ENCODE data around the gene NLGN1. TPM values are rescaled to one million over a fixed set of nuclear protein-coding genes. Genes with fewer than 3 reads are reported as not detected.

The NLGN1 gene
- total RNA-seq, 1 experiment from 2014 or later, result 5.2 TPM

- peaks cover 26% of the 10 kb centered on the region for H3K27me3 Mint-ChIP-seq (ENCODE audit: low read depth)
- H4K91ac ChIP-seq (ENCODE audit: insufficient read length, low read depth, low read length), result no peak overlapping the region
- peak overlapping the region; percentile 88 for H3K4me2 ChIP-seq (ENCODE audit: insufficient read depth, insufficient read length, low read length)
- no peak overlapping the region for H3K4ac ChIP-seq (ENCODE audit: low read depth, low read length)
- H2BK15ac ChIP-seq (ENCODE audit: low read depth, low read length), result no peak overlapping the region
- peaks cover 25 to 31% of the 10 kb centered on the region in 2 experiments for H3K4me1 Mint-ChIP-seq
- peaks cover 3% of the 10 kb centered on the region; the same call in 1 of the 2 replicates for H3K79me2 ChIP-seq (ENCODE audit: insufficient read depth, low read length)
- no peak overlapping the region for H2BK120ac ChIP-seq (ENCODE audit: low read depth, low read length, poor library complexity, severe bottlenecking)
- H2BK5ac ChIP-seq (ENCODE audit: insufficient read length, low read length), result no peak overlapping the region
- no peaks in the 10 kb centered on the region for H3K79me1 ChIP-seq (ENCODE audit: insufficient read depth, low read depth, low read length, poor library complexity, severe bottlenecking)
- no peak overlapping the region for H3T11ph ChIP-seq (ENCODE audit: low read length)
- H3K14ac ChIP-seq (ENCODE audit: insufficient read depth, low read length), result no peak overlapping the region
- peaks cover 21% of the 10 kb centered on the region for H3K23me2 ChIP-seq (ENCODE audit: insufficient read length, low read depth, low read length, poor library complexity, severe bottlenecking)
- H3K9me3 Mint-ChIP-seq, result no peaks in the 10 kb centered on the region
- H4K8ac ChIP-seq (replicated peaks; ENCODE audit: insufficient read length, low read depth, low read length), result no peak overlapping the region
- TF ChIP-seq CTCF (conservative IDR thresholded peaks at IDR 0.05), result no peak
- H3K4me1 ChIP-seq (ENCODE audit: insufficient read depth, low read length), result no peaks in the 10 kb centered on the region
- H4K5ac ChIP-seq (ENCODE audit: insufficient read length, low read depth, low read length), result no peak overlapping the region
- H2AK5ac ChIP-seq (ENCODE audit: insufficient read length, low read length), result no peak overlapping the region
- H2AFZ ChIP-seq (ENCODE audit: low read length), result no peak overlapping the region
- H3K18ac ChIP-seq (ENCODE audit: insufficient read length, low read depth, low read length), result no peak overlapping the region
- WGBS (ENCODE audit: extremely low coverage, insufficient read length, low lambda C conversion rate), result no CpG with 5 or more reads among the region's 1 CpG
- H3K27ac Mint-ChIP-seq, result no peak overlapping the region
- H2BK20ac ChIP-seq (ENCODE audit: low read depth, low read length, poor library complexity, severe bottlenecking), result no peak overlapping the region
- no peak for DNase-seq
- no peak overlapping the region for H3K27ac ChIP-seq (ENCODE audit: insufficient read length, low read depth, low read length)
- H3K9me3 ChIP-seq (ENCODE audit: control insufficient read depth, low read depth, low read length), result no peaks in the 10 kb centered on the region
- no peaks in the 10 kb centered on the region for H4K20me1 ChIP-seq (ENCODE audit: control insufficient read depth, insufficient read depth, insufficient read length)
- H3K27me3 ChIP-seq (ENCODE audit: insufficient read depth, low read length), result no peaks in the 10 kb centered on the region
- H3K4me3 Mint-ChIP-seq, result peak overlapping the region in 1 of 2 experiments; percentile 99; a peak in 3 of 5 replicates
- no peak overlapping the region for H2BK12ac ChIP-seq (ENCODE audit: insufficient read length, low read depth, low read length)
- no peak overlapping the region for H3K23ac ChIP-seq (ENCODE audit: insufficient read length, low read depth, low read length)
- no peaks in the 10 kb centered on the region for H3K36me3 Mint-ChIP-seq (ENCODE audit: insufficient read depth in 1 of 3, low read depth in 3 of 3)
- H3K9ac ChIP-seq (ENCODE audit: extremely low read depth, insufficient read length, low read length), result no peak overlapping the region
- H3K56ac ChIP-seq (ENCODE audit: insufficient read length, low read depth, low read length), result no peak overlapping the region
These were observed 1.5 kb downstream of the NLGN1 start for GRCh38 chr3:173399044-173399443.

Data from H9 (cell line).